ENCODE measurements around the gene APRT.

DNA sequence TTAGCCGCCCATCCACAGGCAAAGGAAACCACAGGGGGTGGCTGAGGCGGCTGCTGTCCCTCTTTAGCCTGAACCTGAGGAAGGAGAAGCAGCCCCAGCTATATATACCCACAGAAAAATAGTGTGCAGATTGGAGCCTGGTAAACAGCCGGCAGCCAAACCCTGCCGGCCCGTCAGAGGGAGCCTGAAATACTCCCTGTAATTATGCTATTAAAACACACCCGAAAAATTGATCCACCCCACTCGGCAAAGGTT is 33.5 kb downstream of the APRT start:
- TF ChIP-seq, protein P1, sequence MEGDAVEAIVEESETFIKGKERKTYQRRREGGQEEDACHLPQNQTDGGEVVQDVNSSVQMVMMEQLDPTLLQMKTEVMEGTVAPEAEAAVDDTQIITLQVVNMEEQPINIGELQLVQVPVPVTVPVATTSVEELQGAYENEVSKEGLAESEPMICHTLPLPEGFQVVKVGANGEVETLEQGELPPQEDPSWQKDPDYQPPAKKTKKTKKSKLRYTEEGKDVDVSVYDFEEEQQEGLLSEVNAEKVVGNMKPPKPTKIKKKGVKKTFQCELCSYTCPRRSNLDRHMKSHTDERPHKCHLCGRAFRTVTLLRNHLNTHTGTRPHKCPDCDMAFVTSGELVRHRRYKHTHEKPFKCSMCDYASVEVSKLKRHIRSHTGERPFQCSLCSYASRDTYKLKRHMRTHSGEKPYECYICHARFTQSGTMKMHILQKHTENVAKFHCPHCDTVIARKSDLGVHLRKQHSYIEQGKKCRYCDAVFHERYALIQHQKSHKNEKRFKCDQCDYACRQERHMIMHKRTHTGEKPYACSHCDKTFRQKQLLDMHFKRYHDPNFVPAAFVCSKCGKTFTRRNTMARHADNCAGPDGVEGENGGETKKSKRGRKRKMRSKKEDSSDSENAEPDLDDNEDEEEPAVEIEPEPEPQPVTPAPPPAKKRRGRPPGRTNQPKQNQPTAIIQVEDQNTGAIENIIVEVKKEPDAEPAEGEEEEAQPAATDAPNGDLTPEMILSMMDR (IDR thresholded peaks at IDR 0.05) = no peak
- TF ChIP-seq EP300 (IDR thresholded peaks at IDR 0.05) = no peak
